ENCODE results near the gene CCDC51. TPM values are rescaled to one million over a fixed set of nuclear protein-coding genes. Genes with fewer than 3 reads are reported as not detected.

Gene CCDC51
- total RNA-seq, 1 donor from 2014 or later = 55.3 TPM

- Histone ChIP-seq H3K4me3 (ENCODE audit: low read depth, low read length) (no peak overlapping the region), H3K36me3 (ENCODE audit: control insufficient read depth, insufficient read depth, low read length) (peaks cover 79% of the 10 kb centered on the region), H3K27me3 (ENCODE audit: control insufficient read depth, insufficient read depth, low read length) (no peaks in the 10 kb centered on the region)
- DNase-seq (ENCODE audit: low read depth) = no peak
- FAIRE-seq = no peak
- TF ChIP-seq, protein P1, sequence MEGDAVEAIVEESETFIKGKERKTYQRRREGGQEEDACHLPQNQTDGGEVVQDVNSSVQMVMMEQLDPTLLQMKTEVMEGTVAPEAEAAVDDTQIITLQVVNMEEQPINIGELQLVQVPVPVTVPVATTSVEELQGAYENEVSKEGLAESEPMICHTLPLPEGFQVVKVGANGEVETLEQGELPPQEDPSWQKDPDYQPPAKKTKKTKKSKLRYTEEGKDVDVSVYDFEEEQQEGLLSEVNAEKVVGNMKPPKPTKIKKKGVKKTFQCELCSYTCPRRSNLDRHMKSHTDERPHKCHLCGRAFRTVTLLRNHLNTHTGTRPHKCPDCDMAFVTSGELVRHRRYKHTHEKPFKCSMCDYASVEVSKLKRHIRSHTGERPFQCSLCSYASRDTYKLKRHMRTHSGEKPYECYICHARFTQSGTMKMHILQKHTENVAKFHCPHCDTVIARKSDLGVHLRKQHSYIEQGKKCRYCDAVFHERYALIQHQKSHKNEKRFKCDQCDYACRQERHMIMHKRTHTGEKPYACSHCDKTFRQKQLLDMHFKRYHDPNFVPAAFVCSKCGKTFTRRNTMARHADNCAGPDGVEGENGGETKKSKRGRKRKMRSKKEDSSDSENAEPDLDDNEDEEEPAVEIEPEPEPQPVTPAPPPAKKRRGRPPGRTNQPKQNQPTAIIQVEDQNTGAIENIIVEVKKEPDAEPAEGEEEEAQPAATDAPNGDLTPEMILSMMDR (IDR thresholded peaks at IDR 0.05; ENCODE audit: insufficient read depth, low read length, severe bottlenecking) = no peak
Observed at GRCh38 chr3:48418140-48418539, 21.8 kb downstream of the CCDC51 start.

GRCh38 chr3:48417529-48418108 is 22.3 kb downstream of the CCDC51 start:
- TF ChIP-seq, protein P1 (IDR thresholded peaks at IDR 0.05; ENCODE audit: insufficient read depth, low read length, severe bottlenecking) = no peak
- Histone ChIP-seq H3K27me3 (ENCODE audit: control insufficient read depth, insufficient read depth, low read length) (no peaks in the 10 kb centered on the region), H3K4me3 (ENCODE audit: low read depth, low read length) (no peak overlapping the region), H3K36me3 (ENCODE audit: control insufficient read depth, insufficient read depth, low read length) (peaks cover 80% of the 10 kb centered on the region)
- DNase-seq (ENCODE audit: low read depth) = no peak
- no peak for FAIRE-seq

- Histone ChIP-seq H3K36me3 (ENCODE audit: control insufficient read depth, insufficient read depth, low read length) (peaks cover 85% of the 10 kb centered on the region), H3K4me3 (ENCODE audit: low read depth, low read length) (no peak overlapping the region), H3K27me3 (ENCODE audit: control insufficient read depth, insufficient read depth, low read length) (no peaks in the 10 kb centered on the region)
- TF ChIP-seq, protein P1 (IDR thresholded peaks at IDR 0.05; ENCODE audit: insufficient read depth, low read length, severe bottlenecking) = no peak
- FAIRE-seq (no peak), DNase-seq (ENCODE audit: low read depth) (no peak)
Observed at GRCh38 chr3:48416546-48416945, 23.4 kb downstream of the CCDC51 start.

GRCh38 chr3:48416091-48416505 is 23.8 kb downstream of the CCDC51 start:
- Histone ChIP-seq H3K4me3 (ENCODE audit: low read depth, low read length) (no peak overlapping the region), H3K36me3 (ENCODE audit: control insufficient read depth, insufficient read depth, low read length) (peaks cover 85% of the 10 kb centered on the region), H3K27me3 (ENCODE audit: control insufficient read depth, insufficient read depth, low read length) (no peaks in the 10 kb centered on the region)
- DNase-seq (ENCODE audit: low read depth) = no peak
- no peak for FAIRE-seq
- TF ChIP-seq, protein P1 (IDR thresholded peaks at IDR 0.05; ENCODE audit: insufficient read depth, low read length, severe bottlenecking) = no peak

GRCh38 chr3:48415251-48415953 is 24.5 kb downstream of the CCDC51 start:
- no peaks in the 10 kb centered on the region for H3K27me3 ChIP-seq (ENCODE audit: control insufficient read depth, insufficient read depth, low read length)
- TF ChIP-seq, protein P1 (IDR thresholded peaks at IDR 0.05; ENCODE audit: insufficient read depth, low read length, severe bottlenecking) = no peak
- H3K36me3 ChIP-seq (ENCODE audit: control insufficient read depth, insufficient read depth, low read length) = peaks cover 85% of the 10 kb centered on the region
- DNase-seq (ENCODE audit: low read depth) (no peak), FAIRE-seq (no peak)
- H3K4me3 ChIP-seq (ENCODE audit: low read depth, low read length) = no peak overlapping the region
